HL-60 (cell line): ENCODE data around the gene CNNM3.

Experiments used
- DNase-seq, 2 experiments: peaks; one replicate each; pipeline ENCODE4 v3.0.0-alpha.2; 2010 to 2020; ENCODE audit warnings: low read depth in 1 of 2, low spot score in 1 of 2
- H3K27ac ChIP-seq: fragments of 250-450 bp; sonication (Bioruptor Pico); replicated peaks from 2 replicates; pipeline ENCODE4 v1.5.1; 2020; ENCODE audit warnings: mild to moderate bottlenecking, moderate library complexity
- H3K27me3 ChIP-seq: fragments of 250-450 bp; sonication (Bioruptor Pico); 2 replicates; pipeline ENCODE4 v1.5.1; 2021; ENCODE audit warnings: mild to moderate bottlenecking, moderate library complexity; ENCODE audit not compliant: insufficient read depth, poor library complexity, severe bottlenecking
- H3K4me3 ChIP-seq: replicated peaks from 2 replicates; pipeline ENCODE4 v1.5.1; 2011; ENCODE audit warnings: mild to moderate bottlenecking, control low read depth, low read length; ENCODE audit not compliant: insufficient read depth
- CTCF ChIP-seq: IDR thresholded peaks from one replicate; pipeline ENCODE4 v1.5.1; 2011; ENCODE audit warnings: low read length, control low read depth, inconsistent platforms; ENCODE audit not compliant: insufficient read depth
- GABPA ChIP-seq: IDR thresholded peaks from 2 replicates; pipeline ENCODE4 v1.6.1; 2012; ENCODE audit warnings: low read depth
- POLR2AphosphoS5 ChIP-seq: IDR thresholded peaks from 2 replicates; pipeline ENCODE4 v1.6.1; 2012; ENCODE audit warnings: low read depth
- REST ChIP-seq: IDR thresholded peaks from 2 replicates; pipeline ENCODE4 v1.6.1; 2012; ENCODE audit warnings: low read depth; ENCODE audit not compliant: insufficient replicate concordance
- SPI1 ChIP-seq: IDR thresholded peaks from 2 replicates; pipeline ENCODE4 v1.6.1; 2012; ENCODE audit warnings: low read depth, mild to moderate bottlenecking, borderline replicate concordance

Gene CNNM3

GRCh38 chr2:96783388-96783787 lies 32.7 kb upstream of the CNNM3 start:
- TF ChIP-seq GABPA (no peak), SPI1 (no peak), CTCF (no peak), POLR2AphosphoS5 (no peak), REST (no peak)
- no peaks in the 10 kb centered on the region for H3K27me3 ChIP-seq
- no peak overlapping the region for H3K27ac ChIP-seq
- no peak for DNase-seq
- H3K4me3 ChIP-seq, result no peak overlapping the region

GRCh38 chr2:96787411-96787810 lies 28.7 kb upstream of the CNNM3 start:
- Histone ChIP-seq H3K27me3 (no peaks in the 10 kb centered on the region), H3K27ac (no peak overlapping the region), H3K4me3 (no peak overlapping the region)
- no peak for DNase-seq
- TF ChIP-seq GABPA, result no peak

GRCh38 chr2:96788442-96789244 lies 27.4 kb upstream of the CNNM3 start:
- TF ChIP-seq GABPA, result no peak
- TF ChIP-seq SPI1, result no peak
- TF ChIP-seq CTCF, result no peak
- TF ChIP-seq REST, result no peak
- no peak for TF ChIP-seq POLR2AphosphoS5
- Histone ChIP-seq H3K27me3 (no peaks in the 10 kb centered on the region), H3K27ac (no peak overlapping the region), H3K4me3 (no peak overlapping the region)
- no peak for DNase-seq

- DNase-seq, result no peak
- TF ChIP-seq CTCF (no peak), GABPA (no peak), REST (no peak)
- no peak overlapping the region for H3K4me3 ChIP-seq
- H3K27me3 ChIP-seq, result no peaks in the 10 kb centered on the region
- H3K27ac ChIP-seq, result no peak overlapping the region
Measured at GRCh38 chr2:96789245-96789617, 26.8 kb upstream of the CNNM3 start.
